Ascending aorta (tissue), 2 donors: ENCODE measurements around the gene OR6N1. TPM values are rescaled to one million over a fixed set of nuclear protein-coding genes. Genes with fewer than 3 reads are reported as not detected.

Source experiments
- DNase-seq, 2 donors: peaks; one replicate each; pipeline ENCODE4 v3.0.0-alpha.2; 2019; ENCODE audit warnings: low spot score in 2 of 2
- H3K27ac ChIP-seq, 2 donors: fragments of 200-600 bp; sonication (generic); one replicate each; pipeline ENCODE4 v1.5.1; 2016 to 2017; ENCODE audit warnings: mild to moderate bottlenecking in 1 of 2
- H3K27me3 ChIP-seq: fragments of 200-600 bp; sonication (generic); one replicate; pipeline ENCODE4 v1.5.1; 2017
- H3K36me3 ChIP-seq, 2 donors: fragments of 200-600 bp; sonication (generic); one replicate each; pipeline ENCODE4 v1.5.1; 2016
- H3K4me1 ChIP-seq, 2 donors: fragments of 200-600 bp; sonication (generic); one replicate each; pipeline ENCODE4 v1.5.1; 2016 to 2017; ENCODE audit warnings: mild to moderate bottlenecking in 1 of 2
- H3K4me3 ChIP-seq, 2 donors: fragments of 200-600 bp; sonication (generic); one replicate each; pipeline ENCODE4 v1.5.1; 2016 to 2017; ENCODE audit warnings: mild to moderate bottlenecking in 1 of 2
- H3K9me3 ChIP-seq, 2 donors: fragments of 200-600 bp; sonication (generic); one replicate each; pipeline ENCODE4 v1.5.1; 2016
- intact Hi-C: fragments of 100-400 bp; cut with DNase I; formaldehyde crosslinking; loops from one replicate; pipeline ENCODE4 v1.15.1; 2023
- total RNA-seq: library from RNA; depleted of rRNA; stranded (reverse); fragments of >200 nt; gene quantifications from one replicate; pipeline ENCODE4 v1.1.0, GENCODE V29; 2016
- TF ChIP-seq, protein P1 (sequence below), 3 experiments: fragments of 200-600 bp in 2 of 3; fragments of 450-650 bp in 1 of 3; sonication (generic) in 2 of 3; IDR thresholded peaks; one replicate each; pipeline ENCODE4 v1.5.1; 2016 to 2019; ENCODE audit warnings: antibody characterized with exemption in 3 of 3, mild to moderate bottlenecking in 1 of 3, moderate library complexity in 1 of 3

OR6N1 gene
- total RNA-seq, 1 donor from 2014 or later, result not detected

DNA sequence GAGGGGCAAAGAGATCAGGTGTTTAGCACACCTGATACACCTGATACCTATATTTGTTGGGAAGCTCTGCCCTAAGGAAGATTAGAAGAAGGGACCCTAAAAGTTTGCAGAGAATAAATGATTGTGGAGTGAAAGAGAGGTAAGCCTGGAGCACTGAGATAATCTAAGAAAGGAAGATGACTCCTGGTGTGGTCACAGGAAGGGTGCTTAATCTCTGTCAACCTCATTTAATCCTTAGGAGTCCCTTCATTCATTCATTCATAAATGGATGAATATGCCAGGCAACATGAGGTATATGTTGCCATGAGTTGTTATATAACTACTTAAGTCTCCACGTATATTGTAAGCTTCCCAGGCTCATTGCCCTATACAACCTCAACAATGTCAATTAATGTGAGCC lies 43.0 kb upstream of the OR6N1 start:
- intact Hi-C loops, result no loop called here
- DNase-seq, result no peak

DNA sequence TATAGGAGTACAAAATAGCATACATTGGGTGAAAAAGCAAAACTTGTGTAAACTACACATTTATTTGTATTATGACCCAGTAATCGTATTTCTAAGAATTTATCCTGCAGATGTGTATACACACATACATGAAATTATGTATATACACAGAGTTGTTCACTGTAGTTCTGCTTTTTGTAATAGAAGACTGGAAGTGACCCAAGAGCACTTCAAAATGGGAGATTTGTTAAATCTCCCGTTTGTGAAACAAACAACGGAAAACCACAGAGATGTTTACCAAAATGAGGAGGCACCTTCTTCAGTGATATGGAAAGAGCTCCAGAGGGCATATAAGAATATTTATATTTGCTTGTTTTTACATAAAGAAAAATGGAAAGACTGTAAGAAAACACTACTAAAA lies 41.2 kb upstream of the OR6N1 start:
- DNase-seq, result no peak
- TF ChIP-seq, protein P1, sequence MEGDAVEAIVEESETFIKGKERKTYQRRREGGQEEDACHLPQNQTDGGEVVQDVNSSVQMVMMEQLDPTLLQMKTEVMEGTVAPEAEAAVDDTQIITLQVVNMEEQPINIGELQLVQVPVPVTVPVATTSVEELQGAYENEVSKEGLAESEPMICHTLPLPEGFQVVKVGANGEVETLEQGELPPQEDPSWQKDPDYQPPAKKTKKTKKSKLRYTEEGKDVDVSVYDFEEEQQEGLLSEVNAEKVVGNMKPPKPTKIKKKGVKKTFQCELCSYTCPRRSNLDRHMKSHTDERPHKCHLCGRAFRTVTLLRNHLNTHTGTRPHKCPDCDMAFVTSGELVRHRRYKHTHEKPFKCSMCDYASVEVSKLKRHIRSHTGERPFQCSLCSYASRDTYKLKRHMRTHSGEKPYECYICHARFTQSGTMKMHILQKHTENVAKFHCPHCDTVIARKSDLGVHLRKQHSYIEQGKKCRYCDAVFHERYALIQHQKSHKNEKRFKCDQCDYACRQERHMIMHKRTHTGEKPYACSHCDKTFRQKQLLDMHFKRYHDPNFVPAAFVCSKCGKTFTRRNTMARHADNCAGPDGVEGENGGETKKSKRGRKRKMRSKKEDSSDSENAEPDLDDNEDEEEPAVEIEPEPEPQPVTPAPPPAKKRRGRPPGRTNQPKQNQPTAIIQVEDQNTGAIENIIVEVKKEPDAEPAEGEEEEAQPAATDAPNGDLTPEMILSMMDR (IDR thresholded peaks at IDR 0.05), result no peak
- intact Hi-C loops, result no loop called here
- Histone ChIP-seq H3K36me3 (no peaks in the 10 kb centered on the region), H3K27ac (no peak overlapping the region), H3K4me1 (no peaks in the 10 kb centered on the region), H3K4me3 (no peak overlapping the region), H3K9me3 (no peaks in the 10 kb centered on the region), H3K27me3 (no peaks in the 10 kb centered on the region)

More for the DNA sequence above, 43.0 kb upstream of the OR6N1 start:
- TF ChIP-seq, protein P1 (IDR thresholded peaks at IDR 0.05), result no peak
- Histone ChIP-seq H3K9me3 (no peaks in the 10 kb centered on the region), H3K4me3 (no peak overlapping the region), H3K27me3 (no peaks in the 10 kb centered on the region), H3K36me3 (no peaks in the 10 kb centered on the region), H3K27ac (no peak overlapping the region), H3K4me1 (no peaks in the 10 kb centered on the region)

DNA sequence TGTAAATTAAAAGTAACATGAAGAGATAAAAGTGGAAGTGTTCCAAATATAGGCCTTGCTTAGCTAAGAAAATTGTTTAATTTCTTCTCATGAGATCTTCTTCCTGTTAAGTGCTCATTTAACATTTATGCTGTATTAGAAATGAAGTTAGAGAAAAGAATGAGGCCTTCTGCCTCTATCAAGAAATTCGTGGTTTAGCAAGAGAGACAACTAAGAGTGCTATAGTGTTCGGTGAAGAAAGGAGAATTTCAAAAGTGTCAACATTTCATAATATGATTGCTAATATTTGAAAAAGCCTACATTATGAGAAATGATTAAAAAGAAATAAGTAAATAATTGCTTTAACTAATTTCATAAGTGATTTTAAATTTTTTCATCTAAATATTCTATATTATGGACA lies 40.3 kb upstream of the OR6N1 start:
- intact Hi-C loops, result no loop called here
- DNase-seq, result no peak
- Histone ChIP-seq H3K27ac (no peak overlapping the region), H3K4me3 (no peak overlapping the region), H3K4me1 (no peaks in the 10 kb centered on the region), H3K9me3 (no peaks in the 10 kb centered on the region), H3K36me3 (no peaks in the 10 kb centered on the region), H3K27me3 (no peaks in the 10 kb centered on the region)
- TF ChIP-seq, protein P1 (IDR thresholded peaks at IDR 0.05), result no peak

DNA sequence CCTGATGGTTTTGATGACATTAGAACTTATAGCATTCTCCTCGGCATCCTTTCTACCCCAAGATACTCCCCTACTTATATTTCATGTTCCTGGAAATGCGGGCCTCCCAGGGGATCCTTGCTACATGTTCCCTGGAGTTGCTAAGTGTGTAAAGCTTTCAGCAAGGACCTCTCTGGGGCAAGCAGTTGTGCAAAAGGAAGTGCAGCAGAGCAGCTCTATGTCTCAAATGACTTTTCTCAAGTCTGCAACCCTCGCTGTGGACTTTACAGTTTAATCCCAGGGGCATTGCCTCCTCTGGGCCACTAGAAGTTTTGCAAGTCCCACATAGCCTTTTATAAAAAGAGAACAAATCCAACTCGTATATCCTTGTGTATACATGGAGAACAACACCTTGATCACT lies 38.3 kb upstream of the OR6N1 start:
- no peaks in the 10 kb centered on the region for H3K27me3 ChIP-seq
- H3K9me3 ChIP-seq, result no peaks in the 10 kb centered on the region
- H3K4me3 ChIP-seq, result no peak overlapping the region
- no peaks in the 10 kb centered on the region for H3K4me1 ChIP-seq
- no peaks in the 10 kb centered on the region for H3K36me3 ChIP-seq
- DNase-seq, result no peak
- intact Hi-C loops, result no loop called here
- no peak overlapping the region for H3K27ac ChIP-seq
- TF ChIP-seq, protein P1 (IDR thresholded peaks at IDR 0.05), result no peak

DNA sequence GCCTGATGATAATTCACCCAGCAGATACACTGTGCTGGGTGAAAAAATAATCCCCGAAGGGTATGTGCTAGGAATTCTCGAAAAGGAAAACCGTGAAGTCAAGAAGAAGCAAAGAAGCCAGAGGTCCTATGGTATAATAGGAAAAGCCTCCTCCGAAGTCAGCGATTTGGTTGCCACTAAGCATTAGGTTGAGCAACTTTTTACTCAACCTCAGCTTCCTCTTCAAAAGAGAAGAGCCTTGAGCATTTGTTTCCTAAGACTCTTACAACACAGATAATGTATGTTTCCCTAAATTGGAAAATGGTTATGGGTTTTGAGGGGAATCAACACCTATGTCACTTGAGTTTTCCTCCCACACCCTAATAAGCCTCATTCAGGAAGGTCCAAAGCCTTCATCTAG lies 37.9 kb upstream of the OR6N1 start:
- intact Hi-C loops, result no loop called here
- DNase-seq, result no peak
- no peaks in the 10 kb centered on the region for H3K9me3 ChIP-seq
- TF ChIP-seq, protein P1 (IDR thresholded peaks at IDR 0.05), result no peak
- no peak overlapping the region for H3K27ac ChIP-seq
- no peaks in the 10 kb centered on the region for H3K36me3 ChIP-seq
- no peaks in the 10 kb centered on the region for H3K27me3 ChIP-seq
- no peak overlapping the region for H3K4me3 ChIP-seq
- H3K4me1 ChIP-seq, result no peaks in the 10 kb centered on the region

DNA sequence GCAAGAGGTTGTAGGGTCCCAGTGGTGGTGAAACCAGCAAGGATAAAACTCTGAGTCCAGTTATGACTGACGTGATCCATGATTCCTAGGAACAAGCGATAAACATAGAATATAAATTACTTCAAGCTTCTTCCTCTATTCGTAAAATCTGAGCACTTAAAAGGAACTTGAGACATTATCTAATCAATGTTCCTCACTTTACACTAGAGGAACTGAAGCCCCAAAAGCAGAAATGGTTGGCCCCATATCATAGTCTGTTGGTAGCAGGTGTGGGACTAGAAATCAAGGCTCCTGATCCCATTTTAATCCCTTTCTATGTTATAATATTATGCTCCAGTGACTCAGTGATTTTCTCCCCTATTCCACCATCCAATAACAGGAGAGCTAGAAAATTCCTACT lies 37.3 kb upstream of the OR6N1 start:
- H3K9me3 ChIP-seq, result no peaks in the 10 kb centered on the region
- H3K36me3 ChIP-seq, result no peaks in the 10 kb centered on the region
- H3K27ac ChIP-seq, result no peak overlapping the region
- TF ChIP-seq, protein P1 (IDR thresholded peaks at IDR 0.05), result no peak
- no peaks in the 10 kb centered on the region for H3K4me1 ChIP-seq
- no peak for DNase-seq
- intact Hi-C loops, result no loop called here
- no peaks in the 10 kb centered on the region for H3K27me3 ChIP-seq
- no peak overlapping the region for H3K4me3 ChIP-seq
